ENCODE data around the gene SPPL3. TPM values are rescaled to one million over a fixed set of nuclear protein-coding genes. Genes with fewer than 3 reads are reported as not detected.

SPPL3 gene
- polyA plus RNA-seq, 3 donors = 76.5 to 85.2 (median 84.3) TPM

GRCh38 chr12:120834489-120835303 is 69.5 kb downstream of the SPPL3 start:
- no peak for DNase-seq (ENCODE audit: extremely low read depth in 1 of 11, low read depth in 9 of 11, low spot score in 4 of 11)

DNA sequence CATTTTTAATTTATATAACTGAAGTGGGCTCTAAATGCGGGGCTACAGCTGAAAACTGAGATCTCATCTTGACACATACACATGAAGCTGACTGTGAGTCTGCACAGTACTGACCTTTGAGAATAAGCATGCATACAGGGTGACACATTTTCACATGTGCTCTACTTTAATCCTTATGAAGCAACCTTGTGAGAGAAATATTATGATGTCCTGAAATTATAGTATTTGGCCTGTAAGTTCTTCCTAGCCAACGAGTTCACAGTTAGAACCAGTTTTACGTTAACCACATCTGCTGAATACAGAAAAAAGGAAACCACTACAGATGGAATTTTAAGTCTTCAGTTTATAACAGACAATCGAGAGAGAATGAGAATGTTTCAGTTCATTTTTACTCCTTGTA is 70.3 kb downstream of the SPPL3 start:
- DNase-seq (ENCODE audit: extremely low read depth in 1 of 11, low read depth in 9 of 11, low spot score in 4 of 11) = no peak

GRCh38 chr12:120832737-120833136 is 71.4 kb downstream of the SPPL3 start:
- DNase-seq (ENCODE audit: extremely low read depth in 1 of 11, low read depth in 9 of 11, low spot score in 4 of 11) = no peak

DNA sequence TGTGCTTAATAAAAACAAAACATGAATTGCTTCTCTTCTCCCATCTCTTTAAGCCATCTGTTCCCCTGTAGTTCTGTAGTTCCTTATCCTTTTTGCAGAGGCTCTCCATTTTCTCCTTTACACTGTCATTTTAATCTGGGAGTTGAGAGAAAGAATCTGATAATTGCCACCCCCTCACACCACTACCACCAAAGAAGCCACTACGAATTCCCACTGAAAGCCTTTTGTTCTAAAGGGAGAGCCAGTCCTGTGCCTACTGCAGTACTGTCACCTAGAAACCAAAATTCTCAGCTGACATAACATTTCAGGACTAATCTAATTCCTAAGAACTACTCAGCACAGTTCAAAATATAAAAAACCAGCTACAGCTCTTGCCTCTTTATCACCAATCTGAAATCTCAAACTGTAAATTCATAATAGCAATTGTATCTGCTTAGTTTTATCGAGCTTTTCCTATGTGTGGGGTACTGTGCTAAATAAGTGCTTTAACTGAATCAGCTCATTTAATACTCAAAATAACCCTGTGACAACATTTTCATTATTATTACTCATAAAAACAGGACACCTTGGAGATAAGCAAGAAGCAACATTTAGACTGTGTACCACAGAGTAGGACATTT is 72.4 kb downstream of the SPPL3 start:
- no peak for DNase-seq (ENCODE audit: extremely low read depth in 1 of 11, low read depth in 9 of 11, low spot score in 4 of 11)

DNA sequence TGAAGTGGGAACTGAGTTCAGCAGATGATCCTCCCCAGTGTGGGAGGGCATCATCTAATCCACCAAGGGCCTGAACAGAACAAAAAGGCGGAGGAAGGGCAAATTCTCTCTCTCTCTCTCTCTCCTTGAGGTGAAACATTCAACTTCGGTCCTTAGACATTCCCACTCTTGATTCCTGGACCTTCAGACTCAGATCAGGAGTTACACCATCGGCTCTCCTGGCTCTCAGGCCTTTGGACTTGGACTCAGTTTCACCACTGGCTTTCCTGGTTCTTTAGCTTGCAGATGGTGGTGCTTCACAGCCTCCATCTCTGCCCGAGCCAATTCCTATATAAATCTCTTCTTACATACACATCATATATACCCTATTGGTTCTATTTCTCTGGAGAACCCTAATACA is 73.2 kb downstream of the SPPL3 start:
- DNase-seq (ENCODE audit: extremely low read depth in 1 of 11, low read depth in 9 of 11, low spot score in 4 of 11) = no peak

DNA sequence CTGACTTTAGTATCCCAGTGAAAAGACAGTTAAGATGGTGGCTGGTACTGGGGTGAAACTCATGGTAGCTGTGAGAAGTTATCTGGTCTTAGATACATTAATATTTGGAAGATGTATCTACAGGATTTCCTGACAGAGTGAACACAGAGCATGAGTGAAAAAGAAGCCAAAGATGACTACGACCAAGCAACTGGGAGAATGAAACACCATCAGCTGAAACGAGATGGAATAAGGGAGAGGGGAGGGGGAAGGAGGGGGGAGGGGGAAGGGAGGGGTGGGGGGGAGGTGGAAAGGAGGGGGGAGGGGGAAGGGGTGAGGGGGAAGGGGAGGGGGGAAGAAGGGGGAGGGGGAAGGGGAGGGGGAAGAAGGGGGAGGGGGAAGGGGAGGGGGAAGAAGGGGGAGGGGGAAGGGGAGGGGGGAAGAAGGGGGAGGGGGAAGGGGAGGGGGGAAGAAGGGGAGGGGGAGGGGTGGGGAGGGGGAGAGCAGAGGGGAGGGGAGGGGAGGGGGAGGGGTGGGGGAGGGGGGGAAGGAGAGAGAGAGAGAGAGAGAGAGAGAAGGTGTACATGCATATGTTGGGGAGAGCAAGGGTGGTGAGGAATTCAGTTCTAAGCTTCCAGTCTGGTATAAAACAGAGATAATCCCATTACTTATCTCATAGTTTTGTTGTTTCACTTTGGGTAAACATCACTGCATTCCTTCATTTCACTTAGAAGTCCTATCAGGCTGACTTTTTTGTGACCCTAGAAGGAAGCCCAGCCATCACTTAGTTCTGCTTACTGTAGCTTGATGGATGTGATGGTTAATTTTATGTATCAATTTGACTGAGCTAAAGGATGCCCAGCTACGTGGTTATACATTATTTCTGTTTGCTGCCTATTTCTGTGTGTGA is 73.9 kb downstream of the SPPL3 start:
- DNase-seq (ENCODE audit: extremely low read depth in 1 of 11, low read depth in 9 of 11, low spot score in 4 of 11) = no peak

- no peak for DNase-seq (ENCODE audit: extremely low read depth in 1 of 11, low read depth in 9 of 11, low spot score in 4 of 11)
Observed at GRCh38 chr12:120826335-120826734, 77.8 kb downstream of the SPPL3 start.

GRCh38 chr12:120825337-120825736 is 78.8 kb downstream of the SPPL3 start:
- no peak for DNase-seq (ENCODE audit: extremely low read depth in 1 of 11, low read depth in 9 of 11, low spot score in 4 of 11)

DNA sequence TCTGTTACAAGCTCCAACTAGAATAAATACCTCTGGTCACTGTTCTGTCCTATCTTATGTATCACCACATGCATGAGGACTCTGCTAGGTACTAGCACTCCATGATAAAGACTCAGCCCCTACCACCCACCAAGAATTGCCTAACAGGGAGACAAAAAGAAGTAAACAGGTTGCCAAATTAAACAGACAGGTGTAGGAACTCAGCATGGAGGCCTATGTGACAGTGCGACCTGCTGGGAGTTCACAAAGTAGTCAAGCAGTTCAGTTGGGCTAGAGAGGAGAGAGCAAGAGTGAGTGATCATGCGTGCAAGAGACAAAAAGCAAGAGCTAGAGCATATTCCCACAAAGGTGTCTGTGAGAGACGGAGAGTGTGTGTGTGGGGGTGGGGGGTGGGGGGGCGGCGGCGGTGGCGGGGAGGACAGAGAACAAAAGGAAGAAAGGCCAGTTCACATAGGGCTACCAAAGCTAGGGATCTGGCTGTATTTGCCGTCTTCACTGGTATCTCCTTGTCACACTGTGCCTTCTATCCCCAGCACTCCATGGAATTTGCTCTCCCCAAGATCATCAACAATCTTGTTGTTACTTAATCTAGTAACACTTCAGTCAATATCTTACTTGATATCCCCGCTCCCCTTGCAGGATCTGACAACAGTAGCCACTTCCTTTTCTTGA is 81.2 kb downstream of the SPPL3 start:
- no peak for DNase-seq (ENCODE audit: extremely low read depth in 1 of 11, low read depth in 9 of 11, low spot score in 4 of 11)

- DNase-seq (ENCODE audit: extremely low read depth in 1 of 11, low read depth in 9 of 11, low spot score in 4 of 11) = no peak
Observed at GRCh38 chr12:120821878-120822277, 82.3 kb downstream of the SPPL3 start.

- DNase-seq (ENCODE audit: extremely low read depth in 1 of 11, low read depth in 9 of 11, low spot score in 4 of 11) = no peak
Observed at GRCh38 chr12:120820884-120821510, 83.2 kb downstream of the SPPL3 start.

DNA sequence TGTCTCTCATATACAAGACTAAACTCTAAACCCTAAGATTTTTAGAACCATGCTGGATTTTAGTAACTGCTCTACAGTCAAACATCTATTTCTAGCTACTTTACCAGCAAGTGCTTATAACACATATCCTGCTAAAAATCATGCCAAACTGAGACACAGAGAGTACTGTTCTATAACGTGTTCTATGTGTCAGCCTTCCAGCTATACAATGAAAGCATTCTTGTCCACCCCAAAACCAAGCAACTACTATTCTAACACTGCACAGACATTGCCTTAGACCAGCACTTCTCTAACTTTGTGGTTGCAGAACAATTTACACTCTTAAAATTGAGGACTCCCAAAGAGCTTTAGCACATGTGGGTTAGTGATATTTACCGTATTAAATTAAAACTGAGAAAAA is 85.7 kb downstream of the SPPL3 start:
- no peak for DNase-seq (ENCODE audit: extremely low read depth in 1 of 11, low read depth in 9 of 11, low spot score in 4 of 11)

- no peak for DNase-seq (ENCODE audit: extremely low read depth in 1 of 11, low read depth in 9 of 11, low spot score in 4 of 11)
Observed at GRCh38 chr12:120817559-120818330, 86.4 kb downstream of the SPPL3 start.

DNA sequence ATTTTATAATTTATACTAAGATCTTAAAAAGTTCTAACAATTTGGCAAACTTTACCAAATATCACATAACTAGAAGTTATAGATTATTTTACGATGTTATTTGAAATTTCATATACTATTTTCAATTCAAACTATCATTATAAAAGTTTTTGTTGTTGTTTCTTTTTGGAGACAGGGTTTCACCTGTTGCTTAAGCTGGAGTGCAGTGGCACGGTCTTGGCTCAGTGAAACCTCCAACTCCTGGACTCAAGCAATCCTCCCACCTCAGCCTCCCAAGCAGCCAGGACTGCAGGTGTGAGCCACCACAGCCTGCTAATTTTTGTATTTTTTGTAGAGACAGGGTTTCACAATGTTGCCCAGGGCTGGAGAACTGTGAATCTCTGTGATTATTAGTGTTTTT is 87.8 kb downstream of the SPPL3 start:
- DNase-seq (ENCODE audit: extremely low read depth in 1 of 11, low read depth in 9 of 11, low spot score in 4 of 11) = no peak

GRCh38 chr12:120814903-120815429 is 89.2 kb downstream of the SPPL3 start:
- DNase-seq (ENCODE audit: extremely low read depth in 1 of 11, low read depth in 9 of 11, low spot score in 4 of 11) = no peak

DNA sequence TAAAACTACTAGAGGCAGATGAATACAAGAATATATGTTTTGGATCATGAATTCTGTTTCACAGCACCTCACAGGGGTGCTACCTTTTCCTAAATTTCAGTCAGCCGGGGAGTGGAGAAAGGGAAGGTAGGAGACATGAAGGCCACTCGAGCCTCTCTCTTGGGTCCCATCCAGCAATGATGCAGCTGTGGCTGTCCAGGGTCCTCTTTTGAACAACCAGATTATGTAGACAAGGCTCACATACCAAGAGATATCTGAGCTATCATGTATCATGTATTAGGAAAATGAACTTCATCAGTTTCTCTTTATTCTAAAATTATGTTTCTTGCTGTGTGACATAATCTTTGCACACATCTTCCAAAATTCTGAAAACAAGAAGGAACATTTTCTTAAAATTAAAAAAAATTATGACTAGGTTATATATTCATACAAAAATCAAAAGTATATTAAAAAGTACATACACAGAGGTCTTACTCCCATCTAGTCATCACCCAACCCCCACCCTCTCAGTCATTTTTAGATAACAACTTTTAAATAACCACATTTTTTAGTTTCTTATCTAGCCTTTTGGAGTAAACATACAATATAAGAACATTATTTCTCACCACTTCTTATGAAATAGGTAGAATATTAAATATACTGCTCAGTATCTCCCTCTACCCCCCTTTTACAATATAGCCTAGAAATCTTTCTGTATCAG is 89.8 kb downstream of the SPPL3 start:
- no peak for DNase-seq (ENCODE audit: extremely low read depth in 1 of 11, low read depth in 9 of 11, low spot score in 4 of 11)

GRCh38 chr12:120813588-120814153 is 90.5 kb downstream of the SPPL3 start:
- no peak for DNase-seq (ENCODE audit: extremely low read depth in 1 of 11, low read depth in 9 of 11, low spot score in 4 of 11)
